Measurements from ENCODE around the gene STRBP. TPM values are rescaled to one million over a fixed set of nuclear protein-coding genes. Genes with fewer than 3 reads are reported as not detected.

Gene STRBP
- total RNA-seq, 1 donor from 2014 or later = 56.7 TPM

DNA sequence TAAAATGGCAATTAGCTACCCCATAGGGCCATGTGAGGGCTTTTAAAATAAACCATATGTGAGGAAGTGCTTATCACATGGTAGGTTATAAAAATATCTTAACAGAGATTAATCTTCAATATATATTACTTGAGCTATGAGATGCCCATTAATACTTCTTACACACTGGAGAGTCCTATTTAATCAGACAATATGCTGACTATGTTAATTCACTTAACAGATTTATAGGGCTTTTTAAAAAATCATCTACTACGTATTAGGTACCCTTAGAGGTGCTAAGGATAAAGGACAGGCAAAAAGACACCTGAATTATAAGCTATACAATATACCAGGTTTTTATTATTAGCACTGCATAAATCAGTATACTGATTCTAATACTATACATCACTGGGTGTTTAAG lies 102.6 kb downstream of the STRBP start:
- peaks cover 8% of the 10 kb centered on the region for H3K36me3 Mint-ChIP-seq
- DNase-seq (ENCODE audit: extremely low spot score, unreplicated experiment) = no peak
- no peaks in the 10 kb centered on the region for H3K9me3 Mint-ChIP-seq
- no peaks in the 10 kb centered on the region for H3K27me3 Mint-ChIP-seq
- peaks cover 4% of the 10 kb centered on the region for H3K4me1 Mint-ChIP-seq (ENCODE audit: unreplicated experiment)
- H3K4me3 Mint-ChIP-seq = no peak overlapping the region
- TF ChIP-seq, protein P1, sequence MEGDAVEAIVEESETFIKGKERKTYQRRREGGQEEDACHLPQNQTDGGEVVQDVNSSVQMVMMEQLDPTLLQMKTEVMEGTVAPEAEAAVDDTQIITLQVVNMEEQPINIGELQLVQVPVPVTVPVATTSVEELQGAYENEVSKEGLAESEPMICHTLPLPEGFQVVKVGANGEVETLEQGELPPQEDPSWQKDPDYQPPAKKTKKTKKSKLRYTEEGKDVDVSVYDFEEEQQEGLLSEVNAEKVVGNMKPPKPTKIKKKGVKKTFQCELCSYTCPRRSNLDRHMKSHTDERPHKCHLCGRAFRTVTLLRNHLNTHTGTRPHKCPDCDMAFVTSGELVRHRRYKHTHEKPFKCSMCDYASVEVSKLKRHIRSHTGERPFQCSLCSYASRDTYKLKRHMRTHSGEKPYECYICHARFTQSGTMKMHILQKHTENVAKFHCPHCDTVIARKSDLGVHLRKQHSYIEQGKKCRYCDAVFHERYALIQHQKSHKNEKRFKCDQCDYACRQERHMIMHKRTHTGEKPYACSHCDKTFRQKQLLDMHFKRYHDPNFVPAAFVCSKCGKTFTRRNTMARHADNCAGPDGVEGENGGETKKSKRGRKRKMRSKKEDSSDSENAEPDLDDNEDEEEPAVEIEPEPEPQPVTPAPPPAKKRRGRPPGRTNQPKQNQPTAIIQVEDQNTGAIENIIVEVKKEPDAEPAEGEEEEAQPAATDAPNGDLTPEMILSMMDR (conservative IDR thresholded peaks at IDR 0.05) = no peak
- no peak overlapping the region for H3K27ac Mint-ChIP-seq

DNA sequence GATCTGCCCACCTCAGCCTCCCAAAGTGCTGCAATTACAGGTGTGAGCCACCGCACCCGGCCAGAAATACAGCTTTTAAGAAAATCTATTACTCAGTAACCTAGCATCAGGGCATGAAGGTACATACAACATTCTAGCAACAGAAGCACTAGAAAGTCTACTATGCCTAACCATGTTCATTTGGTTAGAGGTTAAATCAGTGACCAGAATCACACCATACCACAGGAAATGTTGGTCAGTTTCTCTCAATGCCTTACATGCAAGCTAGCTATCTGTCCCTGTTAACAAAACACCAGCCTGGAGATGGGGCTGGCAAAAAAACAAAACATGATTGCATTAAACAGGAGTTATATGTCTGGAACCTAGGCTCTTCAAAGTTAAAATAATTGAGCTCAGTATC lies 104.1 kb downstream of the STRBP start:
- Mint-ChIP-seq H3K36me3 (peaks cover 12% of the 10 kb centered on the region), H3K9me3 (no peaks in the 10 kb centered on the region), H3K27ac (no peak overlapping the region), H3K4me3 (no peak overlapping the region), H3K4me1 (ENCODE audit: unreplicated experiment) (peaks cover 4% of the 10 kb centered on the region), H3K27me3 (no peaks in the 10 kb centered on the region)
- TF ChIP-seq, protein P1 (conservative IDR thresholded peaks at IDR 0.05) = no peak
- DNase-seq (ENCODE audit: extremely low spot score, unreplicated experiment) = no peak

DNA sequence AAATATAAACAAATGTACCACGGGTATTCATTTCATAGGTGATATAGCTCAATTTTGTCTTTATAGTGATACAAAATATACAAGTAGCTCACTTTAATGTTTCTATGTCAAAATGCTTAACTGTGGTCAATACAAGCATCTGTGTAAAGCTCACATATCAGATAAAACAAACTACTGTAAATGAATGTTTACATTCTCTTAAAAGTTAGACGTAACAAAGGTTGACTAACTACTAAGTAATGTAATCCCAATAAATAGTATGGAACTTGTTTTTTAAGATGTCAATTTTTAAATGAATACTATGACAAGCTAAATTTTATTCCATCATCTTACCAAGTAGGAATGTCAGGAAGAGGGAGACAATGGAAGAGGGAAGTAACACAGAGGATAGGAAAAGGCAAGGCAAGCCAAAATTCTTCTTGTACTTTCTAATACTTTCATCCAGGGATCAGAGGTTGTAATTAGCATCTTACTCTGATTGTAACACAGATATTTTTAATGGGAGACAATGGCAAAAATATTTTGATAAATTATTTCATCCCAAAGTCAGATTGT lies 105.5 kb downstream of the STRBP start:
- no peak overlapping the region for H3K27ac Mint-ChIP-seq
- no peaks in the 10 kb centered on the region for H3K4me1 Mint-ChIP-seq (ENCODE audit: unreplicated experiment)
- H3K36me3 Mint-ChIP-seq = peaks cover 8% of the 10 kb centered on the region
- TF ChIP-seq, protein P1 (conservative IDR thresholded peaks at IDR 0.05) = no peak
- DNase-seq (ENCODE audit: extremely low spot score, unreplicated experiment) = no peak
- no peak overlapping the region for H3K4me3 Mint-ChIP-seq
- H3K9me3 Mint-ChIP-seq = no peaks in the 10 kb centered on the region
- no peaks in the 10 kb centered on the region for H3K27me3 Mint-ChIP-seq

DNA sequence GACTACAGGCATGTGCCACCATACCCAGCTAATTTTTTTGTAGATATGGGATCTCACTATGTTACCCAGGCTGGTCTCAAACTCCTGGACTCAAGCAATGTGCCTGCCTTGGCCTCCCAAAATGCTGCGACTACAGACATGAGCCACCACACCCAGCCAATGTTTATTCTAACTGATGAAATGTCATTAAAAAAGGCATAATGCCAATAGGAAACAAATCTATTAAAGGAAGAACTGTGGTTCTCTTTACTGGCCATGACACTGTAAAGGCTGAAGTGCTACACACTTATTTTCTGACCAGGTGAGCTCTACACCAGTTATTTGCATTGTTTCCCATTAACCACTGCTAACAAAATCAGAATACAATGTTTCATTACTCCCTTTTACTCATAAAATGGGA lies 106.0 kb downstream of the STRBP start:
- H3K27ac Mint-ChIP-seq = no peak overlapping the region
- DNase-seq (ENCODE audit: extremely low spot score, unreplicated experiment) = no peak
- H3K36me3 Mint-ChIP-seq = peaks cover 12% of the 10 kb centered on the region
- no peak overlapping the region for H3K4me3 Mint-ChIP-seq
- TF ChIP-seq, protein P1 (conservative IDR thresholded peaks at IDR 0.05) = no peak
- H3K27me3 Mint-ChIP-seq = no peaks in the 10 kb centered on the region
- H3K4me1 Mint-ChIP-seq (ENCODE audit: unreplicated experiment) = no peaks in the 10 kb centered on the region
- H3K9me3 Mint-ChIP-seq = no peaks in the 10 kb centered on the region

DNA sequence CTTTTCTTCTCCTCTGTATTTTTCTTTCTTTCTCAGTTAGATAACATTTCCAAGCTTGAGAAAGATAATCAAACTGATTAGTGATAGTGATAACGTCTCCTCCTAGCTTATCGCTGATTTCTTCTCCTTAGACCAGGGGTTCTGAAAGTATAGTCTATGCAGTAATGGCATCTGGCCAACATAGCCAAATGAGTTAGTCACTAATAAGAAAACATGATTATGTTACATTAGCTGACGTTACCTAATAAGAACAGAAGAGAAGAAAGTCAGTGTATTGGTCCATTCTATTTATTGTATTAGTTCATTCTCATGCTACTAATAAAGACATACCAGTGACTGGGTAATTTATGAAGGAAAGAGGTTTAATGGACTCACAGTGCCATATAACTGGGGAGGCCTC lies 111.2 kb downstream of the STRBP start:
- peaks cover 15% of the 10 kb centered on the region for H3K36me3 Mint-ChIP-seq

More for the DNA sequence above, 111.2 kb downstream of the STRBP start:
- Mint-ChIP-seq H3K27ac (no peak overlapping the region), H3K9me3 (no peaks in the 10 kb centered on the region), H3K4me3 (no peak overlapping the region), H3K27me3 (no peaks in the 10 kb centered on the region), H3K4me1 (ENCODE audit: unreplicated experiment) (no peaks in the 10 kb centered on the region)
- no peak for DNase-seq (ENCODE audit: extremely low spot score, unreplicated experiment)
- TF ChIP-seq, protein P1 (conservative IDR thresholded peaks at IDR 0.05) = no peak

Data from type B pancreatic cell (in vitro differentiated cells).